ENCODE results near the gene SUMF2.
"Not testable (repeated sequence)": the region's sequence is repeated elsewhere in the genome, so short reads cannot be mapped to it uniquely, and the experiment has no call there.

The SUMF2 gene

DNA sequence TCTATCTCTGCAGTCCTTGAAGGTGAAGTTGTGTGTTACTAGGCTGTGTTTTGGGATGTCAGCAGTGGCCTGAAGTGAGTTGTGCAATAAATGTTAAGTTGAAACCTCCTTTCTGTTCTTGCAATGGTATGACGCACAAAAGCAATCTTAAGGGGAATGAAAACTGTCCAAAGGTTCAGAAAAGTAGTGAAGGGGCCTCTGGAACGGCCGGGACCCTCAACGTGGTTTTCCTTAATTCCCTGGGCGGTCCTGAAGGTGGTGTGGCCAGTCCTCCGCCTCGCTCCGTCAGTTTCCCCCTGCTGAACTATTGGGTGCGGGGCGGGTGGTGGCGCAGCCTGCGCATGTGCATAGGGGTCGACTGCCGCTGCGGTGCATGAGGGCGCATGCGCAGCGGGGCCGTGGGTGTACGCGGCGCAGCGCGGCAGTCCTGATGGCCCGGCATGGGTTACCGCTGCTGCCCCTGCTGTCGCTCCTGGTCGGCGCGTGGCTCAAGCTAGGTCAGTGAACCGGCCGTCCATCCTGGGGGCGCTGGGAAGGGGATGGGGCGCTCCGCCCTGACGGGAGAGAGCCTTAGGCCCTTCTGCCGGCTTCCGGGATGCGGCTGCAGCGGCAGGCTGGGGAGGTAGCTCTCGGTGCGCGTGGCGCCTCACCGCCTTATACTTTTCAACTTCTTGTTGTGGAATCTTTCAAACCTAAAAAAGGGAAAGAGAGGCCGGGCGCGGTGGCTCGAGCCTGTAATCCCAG, at the start of gene SUMF2:
SUMF2 (plus strand) TSS at position 405 of the 744 bp plus-strand sequence; CDS start at position 431, 26 bp downstream.
- no peak for FAIRE-seq

DNA sequence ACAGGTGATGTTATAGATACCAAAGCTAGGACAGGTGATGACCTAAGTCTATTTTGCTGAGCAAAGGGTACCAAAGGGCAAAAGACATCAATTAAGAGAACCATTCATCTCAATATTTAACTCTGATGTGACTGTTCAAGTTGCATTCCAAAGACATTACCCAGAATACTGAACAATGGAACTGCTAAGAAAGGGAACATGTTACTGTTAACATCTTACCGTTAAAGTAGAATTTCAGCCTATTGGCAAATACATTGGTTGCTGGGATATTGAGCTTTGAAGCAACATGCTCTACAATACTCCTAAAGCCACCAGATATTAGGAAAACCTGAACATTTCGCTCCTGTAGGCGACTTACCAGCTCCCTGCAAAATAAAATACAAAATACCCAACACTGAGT, 47.1 kb upstream of the SUMF2 start:
- not testable (repeated sequence) for FAIRE-seq

DNA sequence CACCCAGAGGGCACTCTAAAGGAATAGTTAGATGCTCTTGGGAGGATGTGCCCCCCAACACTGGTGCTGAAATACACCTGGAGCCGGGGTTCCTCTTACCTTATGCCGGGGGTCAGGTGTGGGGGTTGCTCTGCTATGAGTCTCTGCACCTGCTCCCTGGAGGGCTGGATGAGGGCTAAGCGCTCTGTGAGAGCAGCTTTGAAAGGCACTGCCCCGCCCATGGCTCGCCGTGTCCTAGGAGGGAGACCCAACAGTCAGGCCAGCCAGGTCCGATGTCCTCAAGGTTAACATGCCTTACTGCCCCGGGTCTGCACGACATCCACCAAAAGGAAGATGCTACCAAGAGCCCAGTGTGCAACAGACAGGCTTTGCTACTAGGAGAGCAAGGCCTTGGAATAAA, 44.6 kb upstream of the SUMF2 start:
- no peak for FAIRE-seq

DNA sequence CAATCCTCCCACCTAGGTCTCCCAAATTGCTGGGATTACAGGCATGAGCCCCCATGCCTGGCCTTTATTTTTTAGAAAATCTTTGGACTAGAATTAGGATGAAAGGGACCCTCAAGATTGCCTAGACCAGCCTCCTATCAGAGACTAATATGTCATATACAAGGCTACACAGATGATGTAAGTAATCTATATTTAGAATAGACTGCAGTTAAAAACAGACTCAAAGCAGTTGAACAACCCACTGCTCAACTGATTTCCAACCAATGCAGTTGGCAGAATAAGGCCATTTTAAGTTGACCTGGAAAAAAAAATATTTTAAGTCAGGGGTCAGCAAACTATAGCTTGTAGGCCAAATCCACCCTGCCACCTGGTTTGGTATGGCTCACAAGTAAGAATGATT, 40.6 kb upstream of the SUMF2 start:
- no peak for FAIRE-seq

DNA sequence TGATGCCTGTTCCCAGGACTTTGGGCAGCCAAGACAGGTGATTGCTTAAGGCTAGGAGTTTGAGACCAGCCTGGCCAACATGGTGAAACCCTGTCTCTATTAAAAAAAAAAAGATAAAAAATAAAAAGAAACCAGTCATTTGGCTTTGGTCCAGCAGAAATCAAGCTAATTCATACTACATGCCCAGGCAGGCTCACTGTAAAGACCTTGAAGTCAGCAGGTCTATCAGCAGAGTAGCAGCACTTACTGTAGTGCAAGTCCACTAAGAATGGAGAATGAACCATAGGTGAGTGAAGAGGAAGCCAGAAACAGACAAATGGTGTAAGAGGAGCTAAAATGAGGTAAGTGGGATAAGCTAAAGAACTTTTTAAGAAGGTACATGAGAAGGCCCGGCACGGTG, 37.5 kb upstream of the SUMF2 start:
- no peak for FAIRE-seq

DNA sequence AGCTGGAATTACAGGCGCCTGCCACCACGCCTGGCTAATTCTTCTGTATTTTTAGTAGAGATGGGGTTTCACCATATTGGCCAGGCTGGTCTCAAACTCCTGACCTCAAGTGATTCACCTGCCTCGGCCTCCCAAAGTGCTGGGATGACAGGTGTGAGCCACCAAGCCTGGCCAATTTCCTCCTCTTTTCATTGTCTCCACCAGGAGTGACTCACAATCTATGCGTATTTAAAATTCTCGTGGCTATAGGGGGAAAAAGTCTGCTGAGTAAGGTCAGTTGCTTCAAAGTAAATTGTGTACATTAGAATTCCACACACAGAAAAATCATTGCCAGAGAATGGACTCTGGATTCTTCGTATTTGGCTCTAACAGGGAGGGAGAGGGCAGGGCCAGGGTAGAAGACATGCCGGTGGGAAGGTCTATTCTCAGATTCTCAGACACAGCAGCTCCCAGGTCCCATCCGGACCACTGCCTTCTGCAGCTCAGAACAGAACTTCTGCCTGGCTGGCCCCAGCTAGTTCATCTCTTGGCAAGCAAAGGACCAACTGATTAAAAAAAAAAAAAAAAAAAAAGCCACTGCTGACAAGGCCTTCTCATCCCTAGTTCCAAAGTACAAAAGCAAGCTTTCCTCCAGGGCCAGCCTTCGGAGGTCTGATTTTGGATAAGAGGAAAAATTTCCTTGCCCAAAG, 35.0 kb upstream of the SUMF2 start:
- FAIRE-seq, result no peak

DNA sequence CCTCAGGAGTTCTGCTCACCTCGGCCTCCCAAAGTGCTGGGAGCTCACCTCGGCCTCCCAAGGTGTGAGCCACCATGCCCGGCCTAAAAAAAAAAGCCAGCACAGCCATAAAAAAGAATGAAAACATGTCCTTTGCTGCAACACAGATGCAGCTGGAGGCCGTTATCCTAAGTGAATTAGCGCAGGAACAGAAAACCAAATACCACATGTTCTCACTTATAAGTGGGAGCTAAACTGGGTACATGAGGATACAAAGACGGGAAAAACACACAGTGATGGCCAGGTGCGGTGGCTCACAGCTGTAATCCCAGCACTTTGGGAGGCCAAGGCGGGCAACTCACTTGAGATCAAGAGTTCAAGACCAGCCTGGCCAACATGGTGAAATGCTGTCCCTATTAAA, 33.7 kb upstream of the SUMF2 start:
- FAIRE-seq, result no peak

DNA sequence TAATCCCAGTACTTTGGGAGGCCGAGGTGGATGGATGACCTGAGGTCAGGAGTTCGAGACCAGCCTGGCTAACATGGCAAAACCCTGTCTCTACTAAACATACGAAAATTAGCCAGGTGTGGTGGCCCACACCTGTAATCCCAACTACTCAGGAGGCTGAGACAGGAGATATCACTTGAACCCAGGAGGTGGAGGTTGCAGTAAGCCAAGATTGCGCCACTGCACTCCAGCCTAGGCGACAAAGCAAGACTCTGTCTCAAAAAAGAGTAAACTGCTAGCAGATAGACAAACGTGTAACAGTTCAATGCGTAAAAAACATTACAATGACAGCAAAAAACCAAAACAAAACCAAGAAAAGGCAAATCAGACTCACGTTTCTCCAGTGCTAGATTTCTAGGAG, 32.5 kb upstream of the SUMF2 start:
- FAIRE-seq, result not testable (repeated sequence)

DNA sequence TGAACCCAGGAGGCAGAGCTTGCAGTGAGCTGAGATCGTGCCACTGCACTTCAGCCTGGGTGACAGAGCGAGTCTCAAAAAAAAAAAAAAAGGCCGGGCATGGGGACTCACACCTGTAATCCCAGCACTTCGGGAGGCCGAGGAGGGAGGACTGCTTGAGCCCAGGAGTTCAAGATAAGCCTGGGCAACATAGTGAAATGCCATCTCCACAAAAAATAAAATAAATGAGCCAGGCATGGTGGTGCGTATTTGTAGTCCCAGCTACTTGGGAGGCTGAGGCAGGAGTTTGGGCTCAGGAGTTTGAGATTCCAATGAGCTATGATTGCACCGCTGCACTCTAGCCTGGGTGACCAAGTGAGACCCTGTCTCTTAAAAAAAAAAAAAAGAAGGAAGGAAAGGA, 31.5 kb upstream of the SUMF2 start:
- not testable (repeated sequence) for FAIRE-seq

DNA sequence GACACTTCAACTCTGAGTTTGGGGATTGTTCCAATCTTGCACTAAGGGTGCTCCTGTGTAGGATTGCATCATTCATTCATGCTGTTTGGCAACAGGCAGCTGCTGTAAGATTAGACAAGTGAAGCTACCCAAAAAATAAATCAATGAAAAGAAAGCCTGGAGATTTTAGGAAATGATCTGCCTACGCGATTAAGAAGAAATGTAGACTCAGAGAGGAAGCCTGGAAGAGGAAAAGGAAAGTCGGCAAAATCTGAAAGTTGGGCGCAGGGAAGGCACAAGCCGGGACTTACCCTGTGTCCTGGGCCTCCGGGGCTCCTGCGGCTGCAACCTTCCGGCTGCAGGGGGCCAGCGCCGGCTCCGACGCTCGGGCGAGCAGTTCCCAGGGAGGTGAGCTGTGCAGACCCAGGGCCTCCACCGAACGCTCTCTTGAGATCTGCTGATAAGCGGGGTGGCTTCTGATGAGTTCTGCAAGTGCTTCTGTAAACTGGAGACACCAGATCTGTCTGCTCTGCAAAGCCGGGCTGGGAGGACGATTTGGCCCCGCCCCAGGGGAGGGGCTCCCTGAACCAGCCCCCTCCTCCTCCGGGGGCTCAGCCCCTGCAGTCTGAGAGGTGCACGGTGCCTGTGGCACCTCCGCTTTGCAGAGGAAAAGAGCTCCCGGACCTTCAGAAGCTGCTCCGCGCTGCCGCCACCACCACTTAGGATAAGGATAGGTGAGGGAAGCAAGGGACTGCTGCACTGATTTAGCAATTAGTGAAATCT, 30.2 kb upstream of the SUMF2 start:
- FAIRE-seq, result no peak

DNA sequence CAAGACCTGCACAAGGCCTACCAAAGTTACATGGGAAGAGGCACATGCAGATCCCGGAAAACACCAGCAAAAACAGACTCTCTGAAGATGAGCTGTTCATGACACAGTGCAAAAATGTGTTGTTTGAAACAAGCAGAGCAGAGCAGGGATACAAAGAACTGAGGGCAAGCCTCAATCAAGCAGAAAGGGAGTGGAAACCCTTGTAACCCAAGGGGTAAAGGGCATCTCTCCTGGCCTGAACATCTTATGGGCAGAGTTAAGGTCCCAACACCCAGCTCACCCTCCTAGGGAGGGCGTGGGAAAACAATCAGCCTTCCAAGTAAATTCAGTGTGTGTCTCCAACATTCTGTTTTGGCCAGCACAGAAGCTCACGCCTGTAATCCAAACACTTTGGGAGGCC, 23.4 kb upstream of the SUMF2 start:
- FAIRE-seq, result no peak

DNA sequence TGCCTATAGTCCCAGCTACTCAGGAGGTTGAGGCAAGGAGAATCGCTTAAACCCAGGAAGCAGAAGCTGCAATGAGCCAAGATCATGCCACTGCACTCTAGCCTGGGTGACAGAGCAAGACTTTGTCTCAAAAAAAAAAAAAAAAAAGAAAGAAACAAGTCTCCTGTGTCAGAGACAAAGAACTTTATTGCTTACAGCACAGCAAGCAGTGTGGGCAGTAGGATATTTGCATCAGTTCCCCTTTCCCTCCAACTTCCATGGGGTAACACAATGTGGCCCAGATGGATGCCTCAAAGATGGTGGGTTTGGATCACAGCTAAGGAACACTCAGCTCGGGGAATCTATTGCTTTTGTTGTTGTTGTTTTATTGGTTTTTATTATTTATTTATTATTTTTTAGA, 18.3 kb upstream of the SUMF2 start:
- not testable (repeated sequence) for FAIRE-seq

DNA sequence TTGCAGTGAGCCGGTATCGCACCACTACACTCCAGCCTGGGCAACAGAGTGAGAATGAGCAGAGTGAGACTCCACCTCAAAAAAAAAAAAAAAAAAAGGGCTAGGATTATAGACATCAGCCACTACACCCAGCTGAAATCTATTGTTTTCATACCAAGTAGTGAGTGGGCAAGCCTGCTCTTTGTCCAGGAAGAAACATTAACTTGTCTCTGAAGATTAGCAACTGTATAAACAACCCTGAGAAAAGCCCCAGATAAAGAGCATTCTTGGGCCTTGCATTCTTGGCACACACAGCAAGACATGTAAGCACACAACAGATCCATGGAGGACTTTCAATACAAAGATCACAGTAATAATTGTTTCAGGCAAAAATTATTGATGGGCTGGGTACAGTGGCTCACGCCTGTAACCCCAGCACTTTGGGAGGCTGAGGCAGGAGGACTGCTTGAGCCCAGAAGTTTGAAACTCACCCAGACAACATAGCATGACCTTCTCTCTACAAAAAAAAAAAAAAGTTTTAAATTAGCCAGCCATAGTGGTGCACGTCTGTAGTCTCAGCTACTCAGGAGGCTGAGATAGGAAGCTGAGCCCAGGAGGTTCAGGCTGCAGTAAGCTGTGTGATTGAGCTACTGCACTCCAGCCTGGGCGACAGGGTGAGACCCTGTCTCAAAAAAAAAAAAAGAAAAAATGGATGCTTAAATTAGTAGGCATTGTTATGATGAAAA, 17.2 kb upstream of the SUMF2 start:
- no peak for FAIRE-seq

DNA sequence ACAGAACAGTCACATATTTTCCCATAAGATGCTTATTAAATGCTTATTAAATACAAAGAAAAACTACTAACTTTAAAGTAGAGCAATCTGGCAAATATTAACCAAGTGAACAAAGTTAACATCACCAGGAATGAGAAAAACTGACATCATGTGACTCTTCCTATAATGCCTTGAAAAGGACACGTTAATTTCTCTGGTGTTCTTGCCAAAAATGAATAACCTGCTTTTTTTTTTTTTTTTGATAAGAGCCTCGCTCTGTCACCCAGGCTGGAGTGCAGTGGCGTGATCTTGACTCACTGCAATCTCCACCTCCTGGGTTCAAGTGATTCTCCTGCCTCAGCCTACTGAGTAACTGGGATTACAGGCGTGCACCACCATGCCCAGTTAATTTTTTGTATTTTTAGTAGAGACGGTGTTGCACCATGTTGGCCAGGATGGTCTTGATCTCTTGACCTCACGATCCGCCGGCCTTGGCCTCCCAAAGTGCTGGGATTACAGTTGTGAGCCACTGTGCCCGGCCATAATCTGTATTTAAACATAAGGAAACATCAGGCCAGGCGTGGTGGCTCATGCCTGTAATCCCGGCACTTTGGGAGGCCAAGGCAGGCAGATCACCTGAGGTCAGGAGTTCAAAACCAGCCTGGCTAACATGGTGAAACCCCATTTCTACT, 16.5 kb upstream of the SUMF2 start:
- FAIRE-seq, result not testable (repeated sequence)

DNA sequence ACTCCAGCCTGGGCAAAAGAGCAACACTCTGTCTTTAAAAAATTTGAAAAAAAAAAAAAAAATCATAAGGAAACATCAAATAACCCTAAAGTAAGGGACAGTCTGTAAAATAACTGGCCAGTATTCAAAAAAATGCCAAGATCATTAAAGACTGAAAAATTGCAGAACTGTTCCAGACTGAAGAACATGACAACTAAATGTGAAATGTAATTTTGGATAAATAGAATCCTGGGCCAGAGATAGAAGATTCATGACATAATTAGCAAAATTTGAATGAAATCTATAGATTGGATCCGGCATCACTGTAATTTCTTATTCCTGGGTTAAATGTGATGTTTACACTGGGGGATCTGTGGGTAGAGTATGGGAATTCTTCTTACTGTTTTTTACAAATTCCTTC, 15.8 kb upstream of the SUMF2 start:
- FAIRE-seq, result no peak

DNA sequence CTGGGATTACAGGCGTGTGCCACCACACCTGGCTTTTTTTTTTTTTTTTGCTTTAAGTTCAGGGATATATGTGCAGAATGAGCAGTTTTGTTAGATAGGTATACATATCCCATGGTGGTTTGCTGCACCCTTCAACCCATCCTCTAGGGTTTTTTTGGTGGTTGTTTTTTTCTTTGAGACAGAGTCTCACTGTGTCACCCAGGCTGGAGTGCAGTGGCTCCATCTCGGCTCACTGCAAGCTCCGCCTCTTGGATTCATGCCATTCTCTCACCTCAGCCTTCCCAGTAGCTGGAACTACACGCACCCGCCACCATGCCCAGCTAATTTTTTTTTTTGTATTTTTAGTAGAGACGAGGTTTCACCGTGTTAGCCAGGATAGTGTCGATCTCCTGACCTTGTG, 15.3 kb upstream of the SUMF2 start:
- FAIRE-seq, result not testable (repeated sequence)

DNA sequence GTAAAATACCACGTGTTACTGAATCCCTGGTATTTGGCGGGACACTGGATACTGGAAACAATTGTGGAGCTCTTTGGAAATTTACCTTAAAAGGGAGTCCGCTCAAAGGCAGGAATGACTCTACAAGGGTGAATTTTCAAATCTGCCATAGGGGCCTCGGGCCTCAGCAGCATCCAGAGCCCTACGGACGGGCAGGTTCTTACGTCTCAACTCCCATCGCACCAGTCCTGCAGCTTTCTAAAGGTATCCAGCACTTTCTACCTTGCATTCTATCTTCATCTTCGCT, 13.1 kb upstream of the SUMF2 start:
- no peak for FAIRE-seq

DNA sequence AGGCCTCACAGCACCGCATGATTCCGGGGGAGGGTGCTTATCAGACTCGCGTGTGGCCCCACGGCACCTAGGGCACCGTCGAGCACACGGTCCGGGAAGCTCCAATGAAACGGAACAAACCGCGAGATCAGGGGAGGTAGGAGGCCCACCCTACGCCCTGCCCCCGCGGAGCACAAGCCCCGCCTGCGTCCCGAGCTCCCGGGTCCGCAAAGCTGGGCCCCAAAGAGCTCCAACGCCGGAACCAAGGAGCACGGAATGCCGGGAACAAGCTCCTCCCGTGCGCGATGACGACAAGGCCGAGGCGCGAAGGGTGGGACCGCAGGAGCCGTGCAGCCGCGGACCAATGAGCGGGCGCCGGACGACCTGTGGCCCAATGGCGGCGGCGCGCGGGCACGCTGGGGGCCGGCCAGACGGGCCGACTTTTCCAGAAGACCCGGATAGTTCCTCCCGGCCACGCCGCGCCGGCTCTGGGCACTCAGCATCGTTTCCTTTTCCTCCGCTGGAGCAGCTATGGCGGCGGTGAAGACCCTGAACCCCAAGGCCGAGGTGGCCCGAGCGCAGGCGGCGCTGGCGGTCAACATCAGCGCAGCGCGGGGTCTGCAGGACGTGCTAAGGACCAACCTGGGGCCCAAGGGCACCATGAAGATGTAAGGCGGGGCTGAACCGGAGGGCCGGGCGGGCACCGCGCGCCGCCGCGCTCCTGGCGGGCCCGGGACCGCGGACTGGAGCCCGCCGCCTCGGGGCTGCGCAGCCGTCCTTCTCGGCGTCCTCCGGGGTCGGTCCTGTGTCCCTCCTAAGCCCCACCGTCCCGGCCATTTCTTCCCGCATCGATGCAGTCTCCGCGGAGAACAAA, 12.5 kb upstream of the SUMF2 start, which contains the start of the genes CCT6A and PSPH:
CCT6A (plus strand) TSS at position 427 of the 853 bp plus-strand sequence; CDS start at position 511, 84 bp downstream.
PSPH (minus strand) TSS at position 106 of the 853 bp plus-strand sequence. CDS start 30,232 bp downstream, outside the sequence.
- FAIRE-seq, result peak; percentile 93

DNA sequence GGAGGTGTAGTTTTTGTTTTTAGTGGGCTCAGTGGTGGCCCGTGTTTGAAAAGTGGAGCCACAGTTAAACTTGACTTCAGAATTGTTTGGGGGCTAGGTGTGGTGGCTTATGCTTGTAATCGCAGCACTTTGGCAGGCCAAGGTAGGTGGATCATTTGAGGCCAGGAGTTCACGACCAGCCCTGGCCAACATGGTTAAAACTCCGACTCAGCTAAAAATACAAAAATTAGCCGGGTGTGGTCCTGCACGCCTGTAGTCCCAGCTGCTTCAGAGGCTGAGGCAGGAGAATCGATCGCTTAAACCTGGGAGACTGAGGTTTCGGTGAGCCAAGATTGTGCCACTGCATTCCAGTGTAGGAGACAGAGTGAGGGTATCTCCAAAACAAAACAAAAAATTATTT, 10.7 kb upstream of the SUMF2 start:
- FAIRE-seq, result no peak

DNA sequence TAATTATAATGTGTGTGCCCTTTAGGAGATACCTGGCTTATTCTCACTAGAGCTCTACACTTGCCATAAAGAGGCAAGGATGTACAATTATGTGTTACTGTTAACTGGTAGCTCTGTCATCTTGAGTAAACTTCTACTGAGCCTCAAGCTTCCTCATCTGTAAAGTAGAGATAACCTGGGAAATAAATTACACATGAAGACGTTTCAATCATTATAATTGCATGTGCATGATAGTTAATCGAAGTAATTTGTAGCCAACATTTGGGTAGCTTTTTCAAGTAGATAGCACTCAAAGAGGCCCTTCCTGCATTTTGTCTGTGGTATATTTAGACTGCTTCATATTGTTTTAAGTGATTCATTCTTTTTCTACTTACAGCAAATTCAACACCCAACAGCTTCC, 10.1 kb upstream of the SUMF2 start:
- no peak for FAIRE-seq

DNA sequence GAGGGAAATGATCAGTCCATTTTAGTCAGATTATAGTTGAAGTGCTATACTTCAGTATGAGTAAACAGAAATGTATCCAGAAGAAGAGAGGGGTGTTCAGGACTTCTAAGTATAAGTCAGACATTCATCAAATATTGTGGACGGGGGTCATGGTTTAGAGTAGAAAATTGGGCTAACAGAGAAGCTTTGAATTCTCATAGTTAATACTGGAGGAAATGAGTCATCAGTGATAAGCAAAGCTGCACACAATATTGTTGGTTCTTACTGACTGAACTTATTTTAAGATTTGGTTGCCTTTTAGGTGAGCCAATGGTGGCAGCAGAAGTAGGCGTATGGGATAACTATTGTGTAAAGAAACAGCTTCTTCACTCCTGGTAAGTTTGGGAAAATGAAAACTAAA, 1.7 kb upstream of the SUMF2 start:
- no peak for FAIRE-seq

DNA sequence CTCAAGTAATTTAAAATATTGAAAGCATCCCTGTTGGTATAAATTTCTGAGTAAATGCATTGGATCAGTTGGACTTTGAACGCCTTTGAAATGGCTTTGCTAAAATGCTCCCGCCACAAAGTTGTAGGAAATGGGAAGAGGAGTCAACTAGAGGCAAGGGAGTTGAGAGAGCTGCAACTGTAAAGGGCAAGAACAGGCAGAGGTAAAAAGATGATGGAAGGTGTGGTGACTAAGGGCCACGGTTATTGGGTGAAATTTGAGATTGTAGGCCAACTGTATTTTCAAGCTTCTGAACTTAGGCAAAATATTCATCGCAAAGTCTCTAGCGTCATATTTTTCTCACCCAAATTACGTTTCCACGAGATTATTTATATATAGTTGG, 595 bp upstream of the SUMF2 start:
- FAIRE-seq, result no peak

Measured in A204.1 (cell line).